SK-N-SH (cell line): Measurements from ENCODE around the gene PDYN. TPM values are rescaled to one million over a fixed set of nuclear protein-coding genes. Genes with fewer than 3 reads are reported as not detected.

Source experiments
- CTCF ChIA-PET: fragments of 300-600, 350-600 bp; formaldehyde crosslinking; extraction: SDS; loops from one replicate; lab custom pipeline; 2021; lab: Yijun Ruan, JAX
- POLR2A ChIA-PET: fragments of 350-600 bp; sonication (Branson Sonifier 250); formaldehyde crosslinking; extraction: SDS; loops from one replicate; lab custom pipeline; 2020; ENCODE audit warnings: antibody characterized with exemption, inconsistent platforms; lab: Yijun Ruan, JAX
- DNase-seq: peaks from one replicate; pipeline ENCODE4 v3.0.0; 2012
- H2AFZ ChIP-seq: fragments of 200-600 bp; sonication (generic); 2 replicates; pipeline ENCODE4 v1.8.1; 2016; ENCODE audit warnings: antibody characterized with exemption, mild to moderate bottlenecking, low read depth
- H3F3A ChIP-seq: fragments of 200-600 bp; sonication (generic); replicated peaks from 2 replicates; pipeline ENCODE3; 2016; ENCODE audit warnings: antibody characterized with exemption, mild to moderate bottlenecking; ENCODE audit not compliant: insufficient read depth
- H3K27ac ChIP-seq, 2 experiments: fragments of 200-500 bp in 1 of 2; fragments of 200-600 bp in 1 of 2; sonication (Bioruptor generic) in 1 of 2; sonication (generic), shearing (Covaris generic) in 1 of 2; 2 replicates each; pipeline versions ENCODE4 v1.5.1 to v1.6.1; 2014 to 2016; ENCODE audit warnings: low read depth in 2 of 2, inconsistent platforms in 1 of 2, low read length in 1 of 2, mild to moderate bottlenecking in 1 of 2, mixed read lengths in 1 of 2
- H3K27me3 ChIP-seq: fragments of 200-600 bp; sonication (generic), shearing (Covaris generic); 2 replicates; pipeline ENCODE4 v1.6.1; 2016; ENCODE audit warnings: mixed run types; ENCODE audit not compliant: insufficient read depth
- H3K36me3 ChIP-seq, 2 experiments: fragments of 200-500 bp in 1 of 2; fragments of 200-600 bp in 1 of 2; sonication (Bioruptor generic) in 1 of 2; sonication (generic) in 1 of 2; replicated peaks in 1 of 2; 2 replicates each; pipeline versions ENCODE3 to v1.5.1; 2014 to 2016; ENCODE audit warnings: low read length in 1 of 2, mild to moderate bottlenecking in 1 of 2; ENCODE audit not compliant: insufficient read depth in 2 of 2, control insufficient read depth in 1 of 2
- H3K4me1 ChIP-seq, 2 experiments: fragments of 200-500 bp in 1 of 2; fragments of 200-600 bp in 1 of 2; sonication (Bioruptor generic) in 1 of 2; sonication (generic), shearing (Covaris generic) in 1 of 2; 2 replicates each; pipeline versions ENCODE4 v1.5.1 to v1.6.1; 2014 to 2016; ENCODE audit warnings: low read depth in 1 of 2, low read length in 1 of 2, mixed run types in 1 of 2; ENCODE audit not compliant: insufficient read depth in 2 of 2, control insufficient read depth in 1 of 2
- H3K4me2 ChIP-seq: fragments of 200-600 bp; sonication (generic), shearing (Covaris generic); 2 replicates; pipeline ENCODE4 v1.6.1; 2017; ENCODE audit warnings: mixed run types
- H3K4me3 ChIP-seq, 2 experiments: fragments of 200-500 bp in 1 of 2; fragments of 200-600 bp in 1 of 2; sonication (Bioruptor generic) in 1 of 2; sonication (generic), shearing (Covaris generic) in 1 of 2; 2 replicates each; pipeline versions ENCODE4 v1.5.1 to v1.8.1; 2014 to 2016; ENCODE audit warnings: low read depth in 2 of 2, inconsistent platforms in 1 of 2, low read length in 1 of 2, mild to moderate bottlenecking in 1 of 2, mixed read lengths in 1 of 2, moderate library complexity in 1 of 2
- H3K79me2 ChIP-seq: fragments of 200-600 bp; sonication (generic); 2 replicates; pipeline ENCODE4 v1.8.1; 2017; ENCODE audit warnings: mild to moderate bottlenecking; ENCODE audit not compliant: insufficient read depth
- H3K9ac ChIP-seq: fragments of 200-600 bp; sonication (generic); 2 replicates; pipeline ENCODE4 v1.6.1; 2017; ENCODE audit warnings: mixed run types
- H3K9me2 ChIP-seq: fragments of 200-600 bp; sonication (generic); 2 replicates; pipeline ENCODE4 v1.6.1; 2017; ENCODE audit warnings: mixed run types
- H3K9me3 ChIP-seq: fragments of 200-600 bp; sonication (generic); 2 replicates; pipeline ENCODE4 v1.6.1; 2017; ENCODE audit warnings: mixed run types, mild to moderate bottlenecking, moderate library complexity
- H4K20me1 ChIP-seq: fragments of 200-600 bp; sonication (generic); 2 replicates; pipeline ENCODE4 v1.6.1; 2017; ENCODE audit warnings: mild to moderate bottlenecking, mixed run types; ENCODE audit not compliant: insufficient read depth
- EP300 ChIP-seq, 2 experiments: IDR thresholded peaks; 2 replicates each; pipeline versions ENCODE4 v1.4.0 to v1.6.1; 2012; ENCODE audit warnings: borderline replicate concordance in 1 of 2, low read depth in 1 of 2, low read length in 1 of 2
- JUND ChIP-seq: IDR thresholded peaks from 2 replicates; pipeline ENCODE4 v1.4.0; 2012
- MEF2A ChIP-seq: IDR thresholded peaks from 2 replicates; pipeline ENCODE4 v1.4.0; 2012; ENCODE audit warnings: low read depth, borderline replicate concordance
- MXI1 ChIP-seq: IDR thresholded peaks from 2 replicates; pipeline ENCODE4 v1.6.1; 2012; ENCODE audit warnings: mild to moderate bottlenecking, low read depth, low read length, improper control_type of control experiment
- NFIC ChIP-seq: IDR thresholded peaks from 2 replicates; pipeline ENCODE4 v1.4.0; 2012; ENCODE audit warnings: borderline replicate concordance
- RAD21 ChIP-seq: IDR thresholded peaks from 2 replicates; pipeline ENCODE4 v1.6.1; 2012; ENCODE audit warnings: mild to moderate bottlenecking, low read length
- RFX5 ChIP-seq: IDR thresholded peaks from 2 replicates; pipeline ENCODE4 v1.6.1; 2012; ENCODE audit warnings: mild to moderate bottlenecking, improper control_type of control experiment, low read length
- RXRA ChIP-seq: IDR thresholded peaks from 2 replicates; pipeline ENCODE4 v1.4.0; 2012; ENCODE audit warnings: low read depth, mild to moderate bottlenecking, borderline replicate concordance
- TAF1 ChIP-seq: IDR thresholded peaks from 2 replicates; pipeline ENCODE4 v1.6.1; 2012; ENCODE audit warnings: low read depth, mild to moderate bottlenecking, low read length, moderate library complexity, borderline replicate concordance
- TCF12 ChIP-seq: IDR thresholded peaks from 2 replicates; pipeline ENCODE4 v1.4.0; 2012
- TEAD4 ChIP-seq: IDR thresholded peaks from 2 replicates; pipeline ENCODE4 v1.4.0; 2012; ENCODE audit warnings: mild to moderate bottlenecking, borderline replicate concordance; ENCODE audit not compliant: insufficient read depth
- WGBS: methylation state at CpG from one replicate; pipeline ENCODE4 v1.1.6; 2017; ENCODE audit warnings: low lambda C conversion rate; 5-methylcytosine and 5-hydroxymethylcytosine counted together
- polyA plus RNA-seq, 3 experiments: library from polyadenylated mRNA; depleted of rRNA; stranded (reverse); fragments of >200 nt; gene quantifications; 2 replicates each; pipeline ENCODE4 v1.2.3, GENCODE V29; 2012
- TF ChIP-seq, protein P1 (sequence below): fragments of 200-600 bp; sonication (generic); IDR thresholded peaks from 2 replicates; pipeline ENCODE4 v1.6.1; 2017; ENCODE audit warnings: antibody characterized with exemption, mild to moderate bottlenecking, moderate library complexity
- TF ChIP-seq, protein P2 (sequence below): IDR thresholded peaks from 2 replicates; pipeline ENCODE4 v1.4.0; 2012; ENCODE audit warnings: low read depth
- TF ChIP-seq, protein P3 (sequence below): fragments of 150-350 bp; IDR thresholded peaks from 2 replicates; pipeline ENCODE4 v1.6.1; 2016; ENCODE audit warnings: mild to moderate bottlenecking, low read depth, low read length

Gene PDYN
- polyA plus RNA-seq, 1 of the 3 experiments (the other 2 are of a cell fraction): not detected

DNA sequence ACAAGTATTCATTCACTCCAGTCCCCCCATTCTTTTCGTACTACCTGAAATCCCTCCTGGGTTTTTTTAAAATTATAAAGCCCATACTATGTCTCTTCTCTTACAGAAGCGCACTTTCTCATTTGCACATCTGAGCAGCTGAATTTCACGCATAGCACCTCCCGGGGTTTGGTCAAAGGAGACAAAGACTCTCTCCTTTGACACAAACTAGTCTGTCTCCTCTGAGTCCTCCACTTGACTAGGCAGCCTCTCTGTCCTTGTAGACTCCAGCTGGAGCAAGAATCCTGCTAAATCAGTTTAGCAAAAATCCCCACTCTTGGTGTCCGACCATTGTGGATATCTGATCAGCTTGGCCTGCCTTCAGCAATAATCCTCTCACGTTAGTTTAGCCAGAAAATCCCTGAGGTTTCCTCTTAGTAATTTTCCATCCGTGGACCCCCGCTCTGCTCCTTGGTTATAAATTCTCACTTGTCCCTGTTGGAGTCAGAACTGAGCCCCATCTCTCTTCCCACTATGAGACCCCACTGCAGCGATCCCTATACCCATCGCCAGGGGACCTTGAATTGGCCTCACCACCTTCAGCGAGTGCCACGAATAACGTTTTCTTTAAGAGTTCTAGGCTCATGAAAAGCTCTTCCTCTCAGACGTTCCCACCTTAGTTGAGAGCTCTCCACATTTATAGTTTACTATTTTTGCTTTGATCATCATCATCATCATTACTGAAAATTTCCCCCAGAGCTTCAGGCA lies 29.0 kb downstream of the PDYN start:
- CTCF ChIA-PET: interaction anchor here (0.6 to 3.2 kb wide), 32 partner anchors 8 to 487 kb away, joined by 3 to 42 read pairs (median 4); no protein-coding TSS in a partner anchor
- Histone ChIP-seq H3K9me3 (no peaks in the 10 kb centered on the region), H3K36me3 (no peaks in the 10 kb centered on the region), H3K4me1 (no peaks in the 10 kb centered on the region; a peak in 1 of 4 replicates), H3F3A (no peaks in the 10 kb centered on the region), H2AFZ (no peak overlapping the region), H3K79me2 (no peaks in the 10 kb centered on the region), H3K9me2 (no peaks in the 10 kb centered on the region), H4K20me1 (no peaks in the 10 kb centered on the region), H3K4me3 (no peak overlapping the region), H3K9ac (no peak overlapping the region), H3K27me3 (peaks cover 34% of the 10 kb centered on the region; the same call in 1 of the 2 replicates), H3K4me2 (no peak overlapping the region), H3K27ac (no peak overlapping the region)
- TF ChIP-seq RXRA: no peak
- TF ChIP-seq, protein P1, sequence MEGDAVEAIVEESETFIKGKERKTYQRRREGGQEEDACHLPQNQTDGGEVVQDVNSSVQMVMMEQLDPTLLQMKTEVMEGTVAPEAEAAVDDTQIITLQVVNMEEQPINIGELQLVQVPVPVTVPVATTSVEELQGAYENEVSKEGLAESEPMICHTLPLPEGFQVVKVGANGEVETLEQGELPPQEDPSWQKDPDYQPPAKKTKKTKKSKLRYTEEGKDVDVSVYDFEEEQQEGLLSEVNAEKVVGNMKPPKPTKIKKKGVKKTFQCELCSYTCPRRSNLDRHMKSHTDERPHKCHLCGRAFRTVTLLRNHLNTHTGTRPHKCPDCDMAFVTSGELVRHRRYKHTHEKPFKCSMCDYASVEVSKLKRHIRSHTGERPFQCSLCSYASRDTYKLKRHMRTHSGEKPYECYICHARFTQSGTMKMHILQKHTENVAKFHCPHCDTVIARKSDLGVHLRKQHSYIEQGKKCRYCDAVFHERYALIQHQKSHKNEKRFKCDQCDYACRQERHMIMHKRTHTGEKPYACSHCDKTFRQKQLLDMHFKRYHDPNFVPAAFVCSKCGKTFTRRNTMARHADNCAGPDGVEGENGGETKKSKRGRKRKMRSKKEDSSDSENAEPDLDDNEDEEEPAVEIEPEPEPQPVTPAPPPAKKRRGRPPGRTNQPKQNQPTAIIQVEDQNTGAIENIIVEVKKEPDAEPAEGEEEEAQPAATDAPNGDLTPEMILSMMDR: no peak
- TF ChIP-seq TCF12: no peak
- 85% methylated on average over 14 of the region's 14 CpGs for WGBS
- no peak for DNase-seq
- POLR2A ChIA-PET: no interaction called here

DNA sequence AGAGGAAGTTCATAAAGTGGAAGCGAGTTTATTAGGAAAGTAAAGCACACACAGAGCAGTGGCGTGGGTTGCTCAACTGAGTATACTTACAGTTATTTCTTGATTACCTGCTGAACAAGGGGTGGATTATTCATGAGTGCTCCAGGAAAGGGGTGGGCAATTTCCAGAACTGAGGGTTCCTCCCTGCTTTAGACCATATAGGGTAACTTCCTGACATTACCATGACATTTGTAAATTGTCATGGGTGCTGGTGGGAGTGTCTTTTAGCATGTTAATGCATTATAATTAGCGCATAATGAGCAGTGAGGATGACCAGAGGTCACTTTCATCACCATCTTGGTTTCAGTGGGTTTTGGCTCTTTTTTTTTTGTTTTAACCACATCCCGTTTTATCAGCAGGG lies 29.8 kb downstream of the PDYN start:
- no peak overlapping the region for H3K4me2 ChIP-seq
- TF ChIP-seq RAD21: no peak
- no peak for TF ChIP-seq MXI1
- no peak for TF ChIP-seq RXRA
- no peak for TF ChIP-seq TCF12
- no peak for TF ChIP-seq NFIC
- TF ChIP-seq, protein P2, sequence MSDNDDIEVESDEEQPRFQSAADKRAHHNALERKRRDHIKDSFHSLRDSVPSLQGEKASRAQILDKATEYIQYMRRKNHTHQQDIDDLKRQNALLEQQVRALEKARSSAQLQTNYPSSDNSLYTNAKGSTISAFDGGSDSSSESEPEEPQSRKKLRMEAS: no peak
- TF ChIP-seq JUND: no peak
- no peak for TF ChIP-seq TEAD4
- TF ChIP-seq RFX5: no peak
- no peak for TF ChIP-seq MEF2A
- no peak for TF ChIP-seq EP300 (IDR thresholded peaks at IDR 0.05; ENCODE audit: borderline replicate concordance in 1 of 2, low read depth in 1 of 2, low read length in 1 of 2)
- no peak for TF ChIP-seq TAF1
- TF ChIP-seq, protein P3, sequence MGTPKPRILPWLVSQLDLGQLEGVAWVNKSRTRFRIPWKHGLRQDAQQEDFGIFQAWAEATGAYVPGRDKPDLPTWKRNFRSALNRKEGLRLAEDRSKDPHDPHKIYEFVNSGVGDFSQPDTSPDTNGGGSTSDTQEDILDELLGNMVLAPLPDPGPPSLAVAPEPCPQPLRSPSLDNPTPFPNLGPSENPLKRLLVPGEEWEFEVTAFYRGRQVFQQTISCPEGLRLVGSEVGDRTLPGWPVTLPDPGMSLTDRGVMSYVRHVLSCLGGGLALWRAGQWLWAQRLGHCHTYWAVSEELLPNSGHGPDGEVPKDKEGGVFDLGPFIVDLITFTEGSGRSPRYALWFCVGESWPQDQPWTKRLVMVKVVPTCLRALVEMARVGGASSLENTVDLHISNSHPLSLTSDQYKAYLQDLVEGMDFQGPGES: no peak
- POLR2A ChIA-PET: no interaction called here
- H3K9me2 ChIP-seq: no peaks in the 10 kb centered on the region
- no peak overlapping the region for H3K4me3 ChIP-seq
- H3K36me3 ChIP-seq: no peaks in the 10 kb centered on the region
- H3K9ac ChIP-seq: no peak overlapping the region
- H3K27me3 ChIP-seq: peaks cover 33% of the 10 kb centered on the region; the same call in 1 of the 2 replicates
- H2AFZ ChIP-seq: no peak overlapping the region
- CTCF ChIA-PET: interaction anchor here (1.2 to 3.2 kb wide), 5 partner anchors 42 to 247 kb away, joined by 3 to 18 read pairs (median 3); no protein-coding TSS in a partner anchor
- no peak overlapping the region for H3K27ac ChIP-seq
- H3K9me3 ChIP-seq: no peaks in the 10 kb centered on the region
- H3K79me2 ChIP-seq: no peaks in the 10 kb centered on the region
- 88% methylated on average over 4 of the region's 4 CpGs for WGBS
- DNase-seq: no peak
- no peaks in the 10 kb centered on the region; a peak in 1 of 4 replicates for H3K4me1 ChIP-seq
- no peaks in the 10 kb centered on the region for H4K20me1 ChIP-seq
- no peaks in the 10 kb centered on the region for H3F3A ChIP-seq
